Adrenal gland (tissue), 12 donors: ENCODE results near the gene OPRL1. TPM values are rescaled to one million over a fixed set of nuclear protein-coding genes. Genes with fewer than 3 reads are reported as not detected.

Experiments used
- DNase-seq, 7 donors: peaks; one replicate each; pipeline ENCODE4 v3.0.0-alpha.2; 2019 to 2020
- H3K27ac ChIP-seq, 5 donors: fragments of 200-600 bp; sonication (generic) in 4 of 5; 1 replicate in 3 of 5; 2 replicates in 2 of 5; pipeline versions ENCODE4 v1.5.1 to v1.8.0; 2016 to 2020; ENCODE audit warnings: mild to moderate bottlenecking in 1 of 5
- H3K27me3 ChIP-seq: fragments of 200-600 bp; 2 replicates; pipeline ENCODE4 v1.8.0; 2021
- H3K36me3 ChIP-seq, 2 donors: fragments of 200-600 bp; replicated peaks in 1 of 2; 1 replicate in 1 of 2; 2 replicates in 1 of 2; pipeline versions ENCODE4 v1.5.1 to v1.8.0; 2018 to 2022
- H3K4me1 ChIP-seq, 2 donors: fragments of 200-600 bp; replicated peaks in 1 of 2; 1 replicate in 1 of 2; 2 replicates in 1 of 2; pipeline versions ENCODE4 v1.5.1 to v1.8.0; 2018 to 2021
- H3K4me3 ChIP-seq, 4 donors: fragments of 200-600 bp; sonication (generic) in 3 of 4; one replicate each; pipeline ENCODE4 v1.5.1; 2016 to 2018
- H3K9me3 ChIP-seq, 3 donors: fragments of 200-600 bp; sonication (generic) in 1 of 3; replicated peaks in 1 of 3; 1 replicate in 2 of 3; 2 replicates in 1 of 3; pipeline versions ENCODE4 v1.5.1 to v1.8.0; 2016 to 2021
- CTCF ChIP-seq, 6 experiments: fragments of 450-650 bp in 4 of 6; fragments of 200-600 bp in 2 of 6; sonication (generic) in 1 of 6; IDR thresholded peaks; 1 replicate in 5 of 6; 2 replicates in 1 of 6; pipeline versions ENCODE4 v1.5.1 to v1.8.0; 2016 to 2021; ENCODE audit warnings: antibody characterized with exemption in 6 of 6, mild to moderate bottlenecking in 2 of 6, moderate library complexity in 1 of 6
- POLR2A ChIP-seq, 2 donors: fragments of 450-650 bp; IDR thresholded peaks; one replicate each; pipeline ENCODE4 v1.6.1; 2017; ENCODE audit warnings: antibody characterized with exemption in 2 of 2, mild to moderate bottlenecking in 2 of 2, moderate library complexity in 1 of 2
- WGBS, 4 donors: extraction: QIAGEN DNeasy Blood & Tissue Kit in 2 of 4; methylation state at CpG; one replicate each; pipeline versions ENCODE4 v1.1.5 to v1.1.7; 2013 to 2017; 5-methylcytosine and 5-hydroxymethylcytosine counted together
- intact Hi-C, 2 donors: fragments of 100-400 bp; cut with DNase I; formaldehyde crosslinking; loops; one replicate each; pipeline versions ENCODE4 v1.14.1 to v1.15.0; 2022 to 2023
- polyA plus RNA-seq, 3 donors: library from polyadenylated mRNA; stranded (reverse); fragments of 200-250 nt in 2 of 3; fragments of 350-450 nt in 1 of 3; fragmentation: Illumina TruSeq in 1 of 3; extraction: RNeasy Lipid Tissue Mini Kit (QIAGEN cat#74804) in 1 of 3; gene quantifications; one replicate each; pipeline ENCODE4 v1.2.3, GENCODE V29; 2013 to 2014
- total RNA-seq, 9 donors: library from RNA; depleted of rRNA in 4 of 9; stranded (reverse); fragments of >200 nt in 4 of 9; fragments of 120-200 nt in 1 of 9; fragmentation: NEBNext Ultra II Directional in 1 of 9; extraction: Animal tissue kit (Norgen Biotek cat#: 25700) in 1 of 9; gene quantifications; one replicate each; pipeline versions ENCODE4 v1.1.0 to v1.2.4, GENCODE V29; 2013 to 2023
- donor health status: healthy with polysubstance abuse.
- donor health status: Bipolar disorder and iron deficiency.
- donor health status: DM: yes; HTN: yes; CAD: no.
- donor health status: DM: no; HTN: no; CAD: no.
- donor health status: DM: no; HTN: no; CAD: no.
- donor health status: DM: yes; HTN: yes; CAD: no.

OPRL1 gene
- total and polyA plus RNA-seq, 12 donors, result 0.24 to 5.7 (median 2.2) TPM

- 83 to 91% (median 85%) methylated on average over 1 to 6 of the region's 6 CpGs for WGBS, 4 donors
- Histone ChIP-seq H3K27ac (no peak overlapping the region), H3K4me3 (no peak overlapping the region), H3K9me3 (no peaks in the 10 kb centered on the region), H3K36me3 (no peaks in the 10 kb centered on the region), H3K27me3 (no peaks in the 10 kb centered on the region), H3K4me1 (no peaks in the 10 kb centered on the region)
- intact Hi-C loops, result no loop called here
- TF ChIP-seq CTCF (IDR thresholded peaks at IDR 0.05) (no peak), POLR2A (IDR thresholded peaks at IDR 0.05) (no peak)
- peak in 2 of 7 donors; percentile 10 for DNase-seq
Observed at GRCh38 chr20:64137598-64138031, 57.7 kb downstream of the OPRL1 start.

DNA sequence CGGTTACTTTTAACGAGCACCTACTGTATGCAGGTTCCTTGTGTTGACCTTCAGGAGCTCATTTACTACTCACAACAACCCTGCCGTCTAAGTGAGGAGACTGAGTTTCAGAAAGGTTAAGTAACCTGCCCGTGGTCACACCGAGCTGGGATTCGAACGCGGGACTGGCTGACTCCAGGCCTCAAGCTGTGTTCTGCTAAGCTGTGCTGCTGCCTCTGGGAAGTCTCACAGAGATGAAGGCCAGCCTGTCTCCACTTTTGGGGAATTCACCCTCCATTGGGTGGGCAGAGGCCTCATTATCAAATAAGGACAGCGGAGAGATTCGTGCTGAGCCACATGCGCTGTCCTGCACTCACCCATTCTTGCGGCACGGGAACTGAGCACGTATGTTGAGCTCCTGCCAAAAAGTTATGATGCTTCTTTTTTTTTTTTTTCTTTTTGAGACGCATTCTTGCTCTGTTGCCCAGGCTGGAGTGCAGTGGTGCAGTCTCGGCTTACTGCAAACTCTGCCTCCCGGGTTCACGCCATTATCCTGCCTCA, 58.5 kb downstream of the OPRL1 start:
- Histone ChIP-seq H3K4me3 (no peak overlapping the region), H3K27me3 (no peaks in the 10 kb centered on the region), H3K27ac (no peak overlapping the region), H3K9me3 (no peaks in the 10 kb centered on the region), H3K36me3 (no peaks in the 10 kb centered on the region), H3K4me1 (no peaks in the 10 kb centered on the region)
- 83 to 89% (median 88%) methylated on average over 14 to 18 of the region's 18 CpGs for whole genome bisulfite sequencing, 4 donors
- peak in 2 of 7 donors; percentile 4 to 6 for DNase-seq
- TF ChIP-seq POLR2A (IDR thresholded peaks at IDR 0.05), result no peak
- no peak for TF ChIP-seq CTCF (IDR thresholded peaks at IDR 0.05)
- intact Hi-C loops, result no loop called here

DNA sequence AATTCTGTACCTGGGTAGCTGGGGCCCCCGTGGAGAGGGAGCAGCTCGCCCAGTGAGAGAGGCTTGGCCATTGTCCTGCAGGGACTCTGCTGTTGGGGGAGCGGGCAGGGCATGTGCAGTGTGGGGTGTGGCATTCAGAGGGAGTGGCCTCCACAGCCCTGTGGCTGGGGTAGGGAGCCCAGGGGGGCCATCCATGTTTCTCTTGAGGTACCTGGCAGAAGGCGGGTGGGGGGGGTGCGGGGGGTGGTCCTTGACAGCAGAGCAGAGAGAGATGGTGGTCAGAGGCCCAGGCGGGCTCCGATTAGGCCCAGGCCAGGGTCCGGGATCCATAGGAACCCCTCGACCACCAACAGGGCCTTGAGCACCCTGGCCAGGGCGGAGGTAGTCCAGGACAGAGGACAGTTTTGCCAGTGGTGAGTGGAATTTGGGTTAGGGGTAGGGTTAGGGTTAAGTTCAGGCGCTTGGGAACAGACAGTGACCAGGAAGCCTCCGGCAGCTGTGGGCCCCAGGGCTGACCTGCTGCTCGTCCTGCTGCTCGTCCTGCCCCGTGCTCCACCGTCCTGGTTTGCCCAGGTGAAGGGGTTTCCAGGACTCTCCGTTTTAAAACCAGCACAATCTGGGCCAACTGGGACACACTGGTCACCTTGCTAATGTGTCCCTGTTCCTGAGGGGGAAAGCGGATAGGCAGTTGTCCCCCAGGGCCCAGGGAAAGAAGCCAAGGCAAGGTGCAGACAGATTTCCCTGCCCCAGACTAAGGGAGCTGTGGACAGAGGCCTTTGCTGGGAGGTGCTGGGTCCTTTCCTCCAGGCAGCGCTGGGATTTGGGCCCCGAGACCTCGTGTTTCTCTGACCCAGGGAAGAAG, 59.5 kb downstream of the OPRL1 start:
- TF ChIP-seq POLR2A (IDR thresholded peaks at IDR 0.05) (no peak), CTCF (IDR thresholded peaks at IDR 0.05) (no peak)
- H3K4me1 ChIP-seq, result no peaks in the 10 kb centered on the region
- peak in 2 of 7 donors; percentile 6 to 16 for DNase-seq
- 84 to 87% (median 86%) methylated on average over 13 to 21 of the region's 21 CpGs for WGBS, 4 donors
- intact Hi-C loops, result no loop called here
- no peak overlapping the region for H3K4me3 ChIP-seq
- H3K27me3 ChIP-seq, result no peaks in the 10 kb centered on the region
- H3K27ac ChIP-seq, result no peak overlapping the region
- H3K9me3 ChIP-seq, result no peaks in the 10 kb centered on the region
- no peaks in the 10 kb centered on the region for H3K36me3 ChIP-seq

DNA sequence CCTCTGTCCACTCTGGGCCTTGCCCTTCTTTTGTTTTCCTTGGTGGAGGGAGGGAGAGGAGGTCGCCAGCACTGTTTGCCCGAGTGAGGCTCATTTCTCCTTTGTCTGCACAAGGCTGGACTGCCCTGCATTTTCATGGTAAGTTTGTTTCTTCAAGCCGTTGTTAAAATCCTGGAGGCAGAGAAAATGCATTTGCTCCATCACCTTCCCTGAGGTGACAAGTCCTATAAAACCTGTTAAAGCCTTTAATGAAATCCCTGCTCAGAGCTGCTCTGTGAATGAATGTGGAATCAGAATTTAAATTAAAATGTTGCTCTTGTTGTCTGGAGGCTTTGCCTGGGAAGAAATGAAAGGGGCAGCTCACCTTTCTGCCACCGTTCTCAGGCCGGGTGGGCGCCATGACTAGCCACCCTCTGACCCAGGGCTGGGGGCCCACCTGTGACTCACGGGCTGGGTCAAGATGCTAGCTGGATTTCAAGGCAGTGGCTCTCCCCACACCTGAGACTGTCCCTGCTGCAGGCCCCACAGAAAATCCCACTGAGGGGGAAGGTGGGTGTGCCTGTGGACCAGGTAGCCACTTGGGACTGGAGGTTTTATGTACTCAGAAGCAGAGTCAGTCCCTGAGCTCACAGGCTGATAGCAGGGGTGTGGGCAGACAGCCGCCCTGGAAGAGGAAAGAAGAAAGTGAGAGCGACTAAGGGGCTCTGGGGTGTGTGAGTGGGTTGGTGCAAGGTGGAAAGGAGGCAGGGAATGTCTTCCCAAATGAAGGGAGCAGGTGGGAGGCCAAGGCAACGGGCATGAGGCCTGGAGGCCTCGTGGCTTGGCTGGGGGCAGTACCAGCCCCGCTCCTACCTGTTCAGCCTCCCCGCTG, 60.4 kb downstream of the OPRL1 start:
- Histone ChIP-seq H3K9me3 (no peaks in the 10 kb centered on the region), H3K36me3 (no peaks in the 10 kb centered on the region), H3K27me3 (no peaks in the 10 kb centered on the region), H3K4me3 (no peak overlapping the region), H3K27ac (no peak overlapping the region), H3K4me1 (no peaks in the 10 kb centered on the region)
- peak in 3 of 7 donors; percentile 4 to 41 (median 11) for DNase-seq
- TF ChIP-seq POLR2A (IDR thresholded peaks at IDR 0.05) (no peak), CTCF (IDR thresholded peaks at IDR 0.05) (no peak)
- whole genome bisulfite sequencing, 4 donors, result 83 to 91% (median 85%) methylated on average over 13 of the region's 13 CpGs
- intact Hi-C loops, result no loop called here
